Muscle of leg (tissue), 11 donors: ENCODE data around the gene KIFC3. TPM values are rescaled to one million over a fixed set of nuclear protein-coding genes. Genes with fewer than 3 reads are reported as not detected.
"Not testable (repeated sequence)": the region's sequence is repeated elsewhere in the genome, so short reads cannot be mapped to it uniquely, and the experiment has no call there.

Experiments
- DNase-seq: peaks from one replicate; pipeline ENCODE4 v3.0.0; 2013
- H3K27ac ChIP-seq: one replicate; pipeline ENCODE4 v1.5.1; 2013; ENCODE audit warnings: mild to moderate bottlenecking, low read length, control low read depth
- H3K27me3 ChIP-seq: one replicate; pipeline ENCODE4 v1.6.1; 2013; ENCODE audit warnings: low read length; ENCODE audit not compliant: control insufficient read depth, insufficient read depth
- H3K36me3 ChIP-seq: one replicate; pipeline ENCODE4 v1.6.1; 2013; ENCODE audit warnings: low read length; ENCODE audit not compliant: control insufficient read depth, insufficient read depth
- H3K4me1 ChIP-seq: one replicate; pipeline ENCODE4 v1.6.1; 2013; ENCODE audit warnings: low read length; ENCODE audit not compliant: control insufficient read depth, insufficient read depth
- H3K4me3 ChIP-seq: one replicate; pipeline ENCODE4 v1.5.1; 2013; ENCODE audit warnings: low read length, control low read depth
- H3K9me3 ChIP-seq: replicated peaks from 2 replicates; pipeline ENCODE4 v1.6.1; 2013; ENCODE audit warnings: low read depth, low read length; ENCODE audit not compliant: control insufficient read depth
- WGBS: methylation state at CpG from one replicate; pipeline ENCODE4 v1.1.5; 2013; ENCODE audit warnings: missing lambda C conversion rate; ENCODE audit not compliant: insufficient coverage; 5-methylcytosine and 5-hydroxymethylcytosine counted together
- polyA plus RNA-seq, 8 donors: library from polyadenylated mRNA; unstranded; fragments of 120-200 nt; gene quantifications; one replicate each; pipeline versions ENCODE4 v1.2.1 to v1.2.3, GENCODE V29; 2013; ENCODE audit warnings: inconsistent platforms in 1 of 8, low replicate concordance in 1 of 8; ENCODE audit not compliant: insufficient read length in 8 of 8, insufficient read depth in 1 of 8
- total RNA-seq: library from RNA; stranded (reverse); fragments of 120-200 nt; gene quantifications from one replicate; pipeline ENCODE4 v1.2.4, GENCODE V29; 2013

The KIFC3 gene
- total and polyA plus RNA-seq, 9 donors: 13.8 to 34.6 (median 21.7) TPM

GRCh38 chr16:57747496-57747895 lies 54.8 kb downstream of the KIFC3 start:
- DNase-seq: no peak
- Histone ChIP-seq H3K4me3 (no peak overlapping the region), H3K9me3 (no peaks in the 10 kb centered on the region)

GRCh38 chr16:57747091-57747490 lies 55.2 kb downstream of the KIFC3 start:
- Histone ChIP-seq H3K36me3 (peaks cover 39% of the 10 kb centered on the region), H3K9me3 (no peaks in the 10 kb centered on the region), H3K27ac (no peak overlapping the region), H3K4me1 (peaks cover 34% of the 10 kb centered on the region), H3K4me3 (no peak overlapping the region), H3K27me3 (no peaks in the 10 kb centered on the region)
- no peak for DNase-seq
- WGBS: 88% methylated on average over 6 of the region's 7 CpGs

More at GRCh38 chr16:57747496-57747895, 54.8 kb downstream of the KIFC3 start:
- Histone ChIP-seq H3K4me1 (peaks cover 38% of the 10 kb centered on the region), H3K36me3 (peaks cover 38% of the 10 kb centered on the region), H3K27ac (no peak overlapping the region), H3K27me3 (no peaks in the 10 kb centered on the region)
- 96% methylated on average over 11 of the region's 12 CpGs for WGBS

GRCh38 chr16:57746316-57746715 lies 56.0 kb downstream of the KIFC3 start:
- not testable (repeated sequence) for DNase-seq, H3K27me3 ChIP-seq, H3K9me3 ChIP-seq, H3K27ac ChIP-seq, H3K4me3 ChIP-seq
- peaks cover 31% of the 10 kb centered on the region for H3K4me1 ChIP-seq
- 86% methylated on average over 4 of the region's 7 CpGs for WGBS
- peaks cover 33% of the 10 kb centered on the region for H3K36me3 ChIP-seq

- 80% methylated on average over 1 of the region's 3 CpGs for WGBS
- H3K27me3 ChIP-seq: no peaks in the 10 kb centered on the region
- H3K4me3 ChIP-seq: no peak overlapping the region
- no peaks in the 10 kb centered on the region for H3K9me3 ChIP-seq
- peaks cover 34% of the 10 kb centered on the region for H3K4me1 ChIP-seq
- H3K36me3 ChIP-seq: peaks cover 28% of the 10 kb centered on the region
- no peak for DNase-seq
- H3K27ac ChIP-seq: no peak overlapping the region
Measured at GRCh38 chr16:57745768-57746167, 56.5 kb downstream of the KIFC3 start.

GRCh38 chr16:57744642-57744903 lies 57.7 kb downstream of the KIFC3 start:
- 81% methylated on average over 5 of the region's 7 CpGs for WGBS
- Histone ChIP-seq H3K27ac (no peak overlapping the region), H3K4me1 (peaks cover 41% of the 10 kb centered on the region)

GRCh38 chr16:57743886-57744641 lies 58.2 kb downstream of the KIFC3 start:
- H3K4me3 ChIP-seq: no peak overlapping the region
- peak overlapping the region; percentile 78 for H3K27ac ChIP-seq
- WGBS: 85% methylated on average over 14 of the region's 23 CpGs
- peaks cover 44% of the 10 kb centered on the region for H3K4me1 ChIP-seq
- peaks cover 27% of the 10 kb centered on the region for H3K36me3 ChIP-seq
- no peak for DNase-seq
- H3K9me3 ChIP-seq: no peaks in the 10 kb centered on the region
- H3K27me3 ChIP-seq: no peaks in the 10 kb centered on the region

More at GRCh38 chr16:57744642-57744903, 57.7 kb downstream of the KIFC3 start:
- Histone ChIP-seq H3K9me3 (no peaks in the 10 kb centered on the region), H3K36me3 (peaks cover 24% of the 10 kb centered on the region), H3K27me3 (no peaks in the 10 kb centered on the region), H3K4me3 (no peak overlapping the region)
- DNase-seq: no peak

GRCh38 chr16:57743458-57743857 lies 58.8 kb downstream of the KIFC3 start:
- H3K36me3 ChIP-seq: peaks cover 32% of the 10 kb centered on the region
- H3K4me1 ChIP-seq: peaks cover 44% of the 10 kb centered on the region
- H3K9me3 ChIP-seq: no peaks in the 10 kb centered on the region
- H3K27ac ChIP-seq: peak overlapping the region; percentile 78
- DNase-seq: no peak
- 76% methylated on average over 6 of the region's 10 CpGs for WGBS
- H3K27me3 ChIP-seq: no peaks in the 10 kb centered on the region
- H3K4me3 ChIP-seq: no peak overlapping the region

GRCh38 chr16:57742543-57742942 lies 59.7 kb downstream of the KIFC3 start:
- no peak overlapping the region for H3K4me3 ChIP-seq
- 78% methylated on average over 3 of the region's 4 CpGs for WGBS
- peaks cover 32% of the 10 kb centered on the region for H3K36me3 ChIP-seq
- peak overlapping the region; percentile 57 for H3K27ac ChIP-seq
- no peak for DNase-seq
- H3K4me1 ChIP-seq: peaks cover 44% of the 10 kb centered on the region
- H3K27me3 ChIP-seq: no peaks in the 10 kb centered on the region
- no peaks in the 10 kb centered on the region for H3K9me3 ChIP-seq

- Histone ChIP-seq H3K27ac (peak overlapping the region; percentile 71), H3K27me3 (no peaks in the 10 kb centered on the region), H3K36me3 (peaks cover 35% of the 10 kb centered on the region), H3K4me1 (peaks cover 52% of the 10 kb centered on the region), H3K9me3 (no peaks in the 10 kb centered on the region), H3K4me3 (no peak overlapping the region)
- DNase-seq: peak; percentile 78
- WGBS: 72% methylated on average over 6 of the region's 16 CpGs
Measured at GRCh38 chr16:57741660-57742191, 60.6 kb downstream of the KIFC3 start.

- peaks cover 57% of the 10 kb centered on the region for H3K4me1 ChIP-seq
- no peak for DNase-seq
- peaks cover 35% of the 10 kb centered on the region for H3K36me3 ChIP-seq
- peak overlapping the region; percentile 71 for H3K27ac ChIP-seq
- H3K27me3 ChIP-seq: no peaks in the 10 kb centered on the region
- WGBS: 84% methylated on average over 16 of the region's 24 CpGs
- H3K9me3 ChIP-seq: no peaks in the 10 kb centered on the region
- no peak overlapping the region for H3K4me3 ChIP-seq
Measured at GRCh38 chr16:57740423-57741071, 61.7 kb downstream of the KIFC3 start.
